H1 (cell line): Measurements from ENCODE around the gene MMP28. TPM values are rescaled to one million over a fixed set of nuclear protein-coding genes. Genes with fewer than 3 reads are reported as not detected.

Experiments used
- ASH2L ChIP-seq: fragments of 200-600, 300-600 bp; sonication (generic); IDR thresholded peaks from one replicate; pipeline ENCODE4 v1.7.1; 2017; ENCODE audit warnings: low read length
- BRCA1 ChIP-seq: IDR thresholded peaks from 2 replicates; pipeline ENCODE4 v1.6.1; 2012; ENCODE audit warnings: low read depth, low read length, improper control_type of control experiment
- CHD7 ChIP-seq: fragments of 300-600 bp; sonication (generic); IDR thresholded peaks from 2 replicates; pipeline ENCODE4 v1.7.1; 2012; ENCODE audit warnings: low read length, moderate library complexity, mild to moderate bottlenecking, inconsistent platforms; ENCODE audit not compliant: insufficient replicate concordance
- CREB1 ChIP-seq: IDR thresholded peaks from 2 replicates; pipeline ENCODE4 v1.6.1; 2012; ENCODE audit warnings: inconsistent platforms
- CTBP2 ChIP-seq: IDR thresholded peaks from 2 replicates; pipeline ENCODE4 v1.7.0; 2011; ENCODE audit warnings: borderline replicate concordance, mild to moderate bottlenecking, moderate library complexity, mixed read lengths, low read length; ENCODE audit not compliant: insufficient read depth, insufficient read length
- EGR1 ChIP-seq: IDR thresholded peaks from 2 replicates; pipeline ENCODE4 v1.6.1; 2011; ENCODE audit warnings: low read depth, low read length, borderline replicate concordance
- POLR2AphosphoS5 ChIP-seq: IDR thresholded peaks from 2 replicates; pipeline ENCODE4 v1.6.1; 2011; ENCODE audit warnings: low read depth, low read length
- SIX5 ChIP-seq: IDR thresholded peaks from 2 replicates; pipeline ENCODE4 v1.6.1; 2011; ENCODE audit warnings: mild to moderate bottlenecking, low read depth, low read length
- SP2 ChIP-seq: IDR thresholded peaks from 2 replicates; pipeline ENCODE4 v1.6.1; 2012; ENCODE audit warnings: mild to moderate bottlenecking, low read length, inconsistent platforms
- TAF7 ChIP-seq: optimal IDR thresholded peaks from 2 replicates; pipeline ENCODE3; 2011; ENCODE audit warnings: low read depth, mild to moderate bottlenecking, inconsistent platforms, low read length, moderate library complexity, borderline replicate concordance
- TCF12 ChIP-seq: IDR thresholded peaks from 2 replicates; pipeline ENCODE4 v1.6.1; 2011; ENCODE audit warnings: low read depth, mild to moderate bottlenecking, low read length
- polyA plus RNA-seq, 7 experiments: library from polyadenylated mRNA; depleted of rRNA in 3 of 7; stranded (reverse) in 5 of 7; unstranded in 2 of 7; fragments of >200 nt in 5 of 7; fragments of 200-250 nt in 2 of 7; gene quantifications; 1 replicate in 5 of 7; 2 replicates in 1 of 7; 4 replicates in 1 of 7; pipeline versions ENCODE4 v1.2.1 to v1.2.3, GENCODE V29; 2011 to 2013; ENCODE audit warnings: missing spikeins in 2 of 7, mixed read lengths in 2 of 7
- total RNA-seq: library from RNA; stranded (reverse); fragmentation: NEBNext Ultra II Directional; extraction: Animal tissue kit (Norgen Biotek cat#: 25700); gene quantifications from 2 replicates; pipeline ENCODE4 v1.2.1, GENCODE V29; 2021

MMP28 gene
- total and polyA plus RNA-seq, 2 of the 8 experiments (the other 6 are each of a cell fraction or from before 2014, with no cell fraction given): not detected

GRCh38 chr17:35734396-35734795 lies 61.0 kb downstream of the MMP28 start (continued):
- TF ChIP-seq CHD7 (no peak), CREB1 (no peak), EGR1 (no peak), TCF12 (no peak), BRCA1 (no peak), CTBP2 (no peak), ASH2L (no peak), TAF7 (no peak), SIX5 (no peak), SP2 (no peak), POLR2AphosphoS5 (no peak)
